CD4-positive, alpha-beta T cell (primary cell): ENCODE measurements around the gene NMNAT1. TPM values are rescaled to one million over a fixed set of nuclear protein-coding genes. Genes with fewer than 3 reads are reported as not detected.

Source experiments
- ATAC-seq: fragments of 200-7000 bp; cut with Tn5 transposase; one replicate; pipeline ENCODE4 v1.10.0; 2022; ENCODE audit warnings: mild to moderate bottlenecking; ENCODE audit not compliant: poor library complexity
- CTCF ChIA-PET: fragments of 350-600 bp; sonication (Branson Sonifier 250); formaldehyde crosslinking; loops from one replicate; lab custom pipeline; 2021; ENCODE audit warnings: antibody characterized with exemption, inconsistent platforms; lab: Charles Lee
- POLR2A ChIA-PET: fragments of 350-600 bp; sonication (Branson Sonifier 250); formaldehyde crosslinking; loops from one replicate; lab custom pipeline; 2021; ENCODE audit warnings: antibody characterized with exemption, inconsistent platforms; lab: Charles Lee
- DNase-seq, 14 experiments: peaks; one replicate each; pipeline ENCODE4 v3.0.0-alpha.2; 2013 to 2020; ENCODE audit warnings: mixed read lengths in 2 of 14
- H3K27ac ChIP-seq, 2 donors: one replicate each; pipeline versions ENCODE4 v1.5.1 to v1.7.0; 2013; ENCODE audit warnings: low read length in 2 of 2, low read depth in 1 of 2, mild to moderate bottlenecking in 1 of 2
- H3K27me3 ChIP-seq, 2 experiments: 1 replicate in 1 of 2; 2 replicates in 1 of 2; pipeline versions ENCODE4 v1.6.1 to v1.7.0; 2013; ENCODE audit warnings: low read length in 2 of 2, control low read depth in 1 of 2, mild to moderate bottlenecking in 1 of 2, moderate library complexity in 1 of 2; ENCODE audit not compliant: insufficient read depth in 2 of 2, control insufficient read depth in 1 of 2
- H3K36me3 ChIP-seq: one replicate; pipeline ENCODE4 v1.6.1; 2013; ENCODE audit warnings: low read length, control low read depth; ENCODE audit not compliant: insufficient read depth
- H3K4me1 ChIP-seq: one replicate; pipeline ENCODE4 v1.6.1; 2013; ENCODE audit warnings: low read length, control low read depth; ENCODE audit not compliant: insufficient read depth
- H3K4me3 ChIP-seq: one replicate; pipeline ENCODE4 v1.5.1; 2013; ENCODE audit warnings: mild to moderate bottlenecking, low read length, moderate library complexity
- H3K9me3 ChIP-seq, 2 experiments: 1 replicate in 1 of 2; 2 replicates in 1 of 2; pipeline versions ENCODE4 v1.6.1 to v1.7.0; 2013; ENCODE audit warnings: low read length in 2 of 2, mild to moderate bottlenecking in 2 of 2, control low read depth in 1 of 2, moderate library complexity in 1 of 2; ENCODE audit not compliant: control insufficient read depth in 1 of 2, insufficient read depth in 1 of 2
- H3K27ac Mint-ChIP-seq: one replicate; pipeline ENCODE4 v1.8.0; 2020; ENCODE audit warnings: mixed read lengths
- H3K27me3 Mint-ChIP-seq: one replicate; pipeline ENCODE4 v1.8.0; 2021; ENCODE audit warnings: mixed read lengths
- H3K36me3 Mint-ChIP-seq: one replicate; pipeline ENCODE4 v1.8.0; 2021; ENCODE audit warnings: low read depth, mixed read lengths
- H3K4me1 Mint-ChIP-seq: one replicate; pipeline ENCODE4 v1.8.0; 2021; ENCODE audit warnings: low read depth, mixed read lengths
- H3K4me3 Mint-ChIP-seq: one replicate; pipeline ENCODE4 v1.8.0; 2020; ENCODE audit warnings: mild to moderate bottlenecking, mixed read lengths
- H3K9me3 Mint-ChIP-seq: one replicate; pipeline ENCODE4 v1.8.0; 2020; ENCODE audit warnings: mixed read lengths
- intact Hi-C, 2 experiments: fragments of 100-400 bp; cut with DNase I in 1 of 2; cut with micrococcal nuclease in 1 of 2; formaldehyde crosslinking; loops; one replicate each; pipeline versions ENCODE4 v1.15.1 to v1.9.0; 2023 to 2025; cut with DNase I, micrococcal nuclease
- total RNA-seq, 174 experiments: library from RNA in 2 of 174; stranded (reverse) in 2 of 174; gene quantifications; one replicate each; pipeline ENCODE4 v1.2.3 and lab custom pipeline; 2021 to 2026
- TF ChIP-seq, protein P1 (sequence below): fragments of 200-600 bp; IDR thresholded peaks from one replicate; pipeline ENCODE4 v1.8.0; 2022; ENCODE audit warnings: antibody characterized with exemption, mild to moderate bottlenecking

Gene NMNAT1
- total RNA-seq, 2 experiments from 2014 or later: 0.66 to 1.0 TPM

DNA sequence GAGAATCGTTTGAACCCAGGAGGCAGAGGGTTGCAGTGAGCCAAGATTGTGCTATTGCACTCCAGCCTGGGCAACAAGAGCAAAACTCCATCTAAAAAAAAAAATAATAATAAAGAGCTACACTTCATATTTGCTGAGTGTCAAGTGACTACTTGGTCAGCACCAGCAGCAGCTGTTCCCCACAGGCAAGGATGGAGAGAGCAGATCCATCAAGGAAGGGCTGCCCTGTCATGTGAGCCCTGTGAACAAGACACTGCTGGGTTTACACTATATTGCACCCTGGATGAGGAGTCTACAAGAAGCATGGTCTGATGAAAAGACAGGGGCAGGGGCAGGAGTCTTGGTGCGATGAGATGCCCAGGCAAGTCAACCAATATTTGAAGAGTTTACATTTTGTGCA is 36.8 kb upstream of the NMNAT1 start:
- CTCF ChIA-PET: no interaction called here
- DNase-seq: no peak
- Mint-ChIP-seq H3K4me3 (peak overlapping the region; percentile 77), H3K36me3 (no peaks in the 10 kb centered on the region), H3K9me3 (no peaks in the 10 kb centered on the region), H3K27ac (peak overlapping the region; percentile 40), H3K4me1 (peaks cover 26% of the 10 kb centered on the region), H3K27me3 (no peaks in the 10 kb centered on the region)
- no peak overlapping the region for H3K27ac ChIP-seq
- H3K4me3 ChIP-seq: no peak overlapping the region
- POLR2A ChIA-PET: interaction anchor here (1.2 kb wide), 1 partner anchor 37 kb away, joined by 3 read pairs; the partner anchor contains the start of gene NMNAT1
- ATAC-seq: no peak
- no peaks in the 10 kb centered on the region for H3K27me3 ChIP-seq
- H3K4me1 ChIP-seq: peaks cover 20% of the 10 kb centered on the region
- TF ChIP-seq, protein P1, sequence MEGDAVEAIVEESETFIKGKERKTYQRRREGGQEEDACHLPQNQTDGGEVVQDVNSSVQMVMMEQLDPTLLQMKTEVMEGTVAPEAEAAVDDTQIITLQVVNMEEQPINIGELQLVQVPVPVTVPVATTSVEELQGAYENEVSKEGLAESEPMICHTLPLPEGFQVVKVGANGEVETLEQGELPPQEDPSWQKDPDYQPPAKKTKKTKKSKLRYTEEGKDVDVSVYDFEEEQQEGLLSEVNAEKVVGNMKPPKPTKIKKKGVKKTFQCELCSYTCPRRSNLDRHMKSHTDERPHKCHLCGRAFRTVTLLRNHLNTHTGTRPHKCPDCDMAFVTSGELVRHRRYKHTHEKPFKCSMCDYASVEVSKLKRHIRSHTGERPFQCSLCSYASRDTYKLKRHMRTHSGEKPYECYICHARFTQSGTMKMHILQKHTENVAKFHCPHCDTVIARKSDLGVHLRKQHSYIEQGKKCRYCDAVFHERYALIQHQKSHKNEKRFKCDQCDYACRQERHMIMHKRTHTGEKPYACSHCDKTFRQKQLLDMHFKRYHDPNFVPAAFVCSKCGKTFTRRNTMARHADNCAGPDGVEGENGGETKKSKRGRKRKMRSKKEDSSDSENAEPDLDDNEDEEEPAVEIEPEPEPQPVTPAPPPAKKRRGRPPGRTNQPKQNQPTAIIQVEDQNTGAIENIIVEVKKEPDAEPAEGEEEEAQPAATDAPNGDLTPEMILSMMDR: no peak
- no peaks in the 10 kb centered on the region for H3K36me3 ChIP-seq
- intact Hi-C loops: no loop called here
- H3K9me3 ChIP-seq: no peaks in the 10 kb centered on the region

DNA sequence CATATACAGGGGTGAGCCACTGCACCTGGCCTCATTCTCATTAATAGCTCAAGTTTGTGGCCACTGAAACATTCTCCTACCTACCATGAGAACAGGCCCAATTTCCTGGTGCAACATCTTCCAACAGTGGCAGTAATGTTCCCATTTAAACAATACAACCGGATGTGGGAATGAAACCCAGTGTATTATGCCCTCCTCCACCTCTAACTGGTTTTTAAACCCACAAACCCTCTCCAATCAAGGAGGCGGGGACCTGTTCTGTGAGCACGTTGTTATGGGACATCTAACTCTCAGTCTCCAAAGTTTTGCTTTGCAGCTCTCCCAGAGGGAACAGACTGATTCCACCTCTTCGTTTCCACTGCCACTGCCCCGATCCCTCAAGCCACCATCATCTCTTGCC is 35.8 kb upstream of the NMNAT1 start:
- ChIA-PET POLR2A (interaction anchor here (1.2 kb wide), 1 partner anchor 36 kb away, joined by 3 read pairs; the partner anchor contains the start of gene NMNAT1), CTCF (interaction anchor here (0.7 kb wide), 1 partner anchor 28 kb away, joined by 5 read pairs; no protein-coding TSS in a partner anchor)
- TF ChIP-seq, protein P1: no peak
- H3K36me3 Mint-ChIP-seq: no peaks in the 10 kb centered on the region
- peaks cover 33% of the 10 kb centered on the region for H3K4me1 Mint-ChIP-seq
- no peaks in the 10 kb centered on the region for H3K36me3 ChIP-seq
- H3K27me3 Mint-ChIP-seq: no peaks in the 10 kb centered on the region
- H3K4me3 Mint-ChIP-seq: no peak overlapping the region
- intact Hi-C loops: no loop called here
- DNase-seq (no peak), ATAC-seq (no peak)
- H3K4me3 ChIP-seq: no peak overlapping the region
- H3K9me3 ChIP-seq: no peaks in the 10 kb centered on the region
- H3K9me3 Mint-ChIP-seq: no peaks in the 10 kb centered on the region
- peaks cover 23% of the 10 kb centered on the region for H3K4me1 ChIP-seq
- H3K27me3 ChIP-seq: no peaks in the 10 kb centered on the region
- no peak overlapping the region for H3K27ac Mint-ChIP-seq
- no peak overlapping the region for H3K27ac ChIP-seq

DNA sequence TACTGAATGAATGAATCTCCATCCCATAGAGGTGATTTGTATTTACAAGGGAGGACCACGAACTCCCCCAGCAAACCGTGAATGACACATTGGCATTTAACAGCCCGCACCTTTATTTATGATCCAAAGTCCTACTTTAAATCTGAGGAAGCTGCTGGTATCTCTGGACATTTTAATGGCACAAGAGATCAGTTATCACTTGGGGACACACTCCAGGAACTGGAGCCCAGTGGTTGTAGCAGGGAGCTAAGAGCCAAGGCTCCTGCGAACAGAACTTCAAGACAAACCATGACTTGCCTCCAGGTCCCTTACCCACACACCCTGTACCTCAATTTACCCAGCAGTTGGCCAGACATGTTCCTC is 34.4 kb upstream of the NMNAT1 start:
- CTCF ChIA-PET: interaction anchor here (0.6 to 1.2 kb wide), 3 partner anchors 31 to 42 kb away, joined by 3 to 4 read pairs (median 4); partner anchors contain the start of genes LZIC and NMNAT1
- no peak for DNase-seq
- Mint-ChIP-seq H3K9me3 (no peaks in the 10 kb centered on the region), H3K4me3 (peak overlapping the region; percentile 87), H3K27ac (peak overlapping the region; percentile 74), H3K27me3 (no peaks in the 10 kb centered on the region), H3K36me3 (no peaks in the 10 kb centered on the region), H3K4me1 (peaks cover 36% of the 10 kb centered on the region)
- POLR2A ChIA-PET: no interaction called here
- TF ChIP-seq, protein P1: no peak
- Histone ChIP-seq H3K27me3 (no peaks in the 10 kb centered on the region), H3K27ac (no peak overlapping the region), H3K36me3 (no peaks in the 10 kb centered on the region), H3K9me3 (no peaks in the 10 kb centered on the region), H3K4me1 (peaks cover 23% of the 10 kb centered on the region), H3K4me3 (peak overlapping the region; percentile 77)
- intact Hi-C loops: loop anchor here in 1 of 2 experiments (1.0 kb wide), 1 partner anchor 371 kb away; no protein-coding TSS in a partner anchor
- no peak for ATAC-seq
